Stimulated activated CD4-positive, alpha-beta T cell treated with anti-CD3 and anti-CD28 coated beads, TNF-alpha, amount 100 ng/mL, for 1 hour (primary cell): ENCODE data around the gene NFIX.

Experiments
- DNase-seq, 3 donors: peaks; one replicate each; pipeline ENCODE4 v3.0.0-alpha.2; 2020; ENCODE audit warnings: low read depth in 3 of 3, low spot score in 1 of 3

Gene NFIX

DNA sequence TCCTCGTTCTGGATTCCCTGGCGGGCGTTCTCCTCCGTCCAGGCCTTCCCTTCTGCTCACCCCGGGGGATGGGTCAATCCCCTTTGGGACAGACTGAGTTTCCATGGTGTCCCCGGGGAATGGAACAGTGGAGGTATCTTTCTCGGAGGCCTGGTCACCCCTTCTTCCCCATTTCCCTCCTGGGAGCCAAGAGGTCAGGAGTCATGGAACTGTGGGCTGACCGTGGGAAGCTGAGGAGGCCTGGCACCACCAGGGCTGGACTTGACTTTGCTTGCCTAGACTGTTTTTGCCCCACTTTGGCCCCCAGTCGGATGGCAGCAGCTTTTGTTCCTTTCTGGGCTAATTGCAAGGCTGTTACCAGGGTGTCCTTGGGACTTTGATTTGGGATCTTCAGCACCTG, 124.8 kb downstream of the NFIX start:
- no peak for DNase-seq

GRCh38 chr19:13120817-13121216, 125.5 kb downstream of the NFIX start:
- no peak for DNase-seq

DNA sequence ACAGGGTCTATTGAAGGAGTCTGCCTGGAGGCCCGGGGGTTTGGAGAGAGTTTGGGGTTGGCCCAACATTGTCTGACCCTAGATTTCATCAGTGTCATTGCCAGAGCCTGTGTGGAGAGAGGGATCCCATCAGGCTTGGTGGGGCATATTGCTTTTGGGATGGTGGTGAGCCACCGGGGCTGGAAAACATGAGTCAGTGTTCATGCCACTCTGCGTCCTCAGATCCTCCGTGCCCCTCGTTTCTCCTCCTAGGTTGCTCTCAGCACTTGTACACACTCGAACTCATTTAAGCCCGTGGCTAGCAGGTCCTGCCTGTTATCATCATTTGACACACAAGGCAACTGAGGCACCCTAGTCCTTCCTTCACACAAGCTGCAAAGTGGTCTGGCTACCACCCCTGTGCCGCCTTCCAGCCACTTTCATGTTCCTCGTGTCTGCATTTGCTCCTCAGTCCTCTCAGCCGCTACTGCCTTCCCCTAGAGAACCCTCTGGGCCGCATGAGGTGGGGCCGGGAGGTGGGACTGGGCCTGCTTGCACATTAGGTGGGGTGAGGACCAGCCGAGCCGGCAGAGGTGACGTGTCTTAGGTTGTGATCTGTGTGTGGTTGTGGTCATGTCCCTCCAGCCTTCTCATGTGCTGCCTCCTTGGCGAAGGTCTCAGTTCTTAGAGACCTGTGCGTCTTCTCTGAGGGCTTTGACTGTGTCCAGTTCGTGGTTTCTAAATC, 126.4 kb downstream of the NFIX start:
- no peak for DNase-seq

DNA sequence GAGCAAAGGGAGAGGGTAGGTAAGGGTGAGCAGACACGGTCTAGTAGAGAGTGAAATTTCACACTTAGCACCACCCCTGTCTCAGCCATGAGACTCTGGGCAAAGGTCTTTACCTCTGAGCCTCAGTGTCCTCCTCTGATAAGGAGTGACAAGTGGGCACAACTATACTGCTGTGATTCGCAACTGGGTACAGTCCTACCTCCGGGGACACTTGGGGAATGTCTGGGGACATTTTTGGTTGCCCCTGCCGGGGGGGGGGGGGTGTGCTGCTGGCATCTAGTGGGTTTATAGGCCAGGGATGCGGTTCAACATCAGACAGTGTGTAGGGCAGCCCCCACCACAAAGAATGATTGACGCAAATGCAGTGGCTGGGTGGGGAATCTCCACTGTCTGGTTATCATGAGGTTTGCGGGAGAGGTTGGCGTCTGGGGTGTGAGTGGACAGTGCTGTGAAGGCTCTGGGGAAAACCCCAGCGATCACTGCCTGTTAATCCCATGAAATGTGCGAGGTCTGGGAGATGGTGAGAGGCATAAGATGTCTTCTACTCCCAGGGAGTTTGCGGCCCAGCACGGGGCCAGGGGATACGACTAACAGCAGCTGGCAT, 127.1 kb downstream of the NFIX start:
- DNase-seq = no peak

GRCh38 chr19:13122980-13123957, 128.0 kb downstream of the NFIX start:
- no peak for DNase-seq

GRCh38 chr19:13127051-13127450, 131.8 kb downstream of the NFIX start:
- no peak for DNase-seq

GRCh38 chr19:13127811-13128575, 132.7 kb downstream of the NFIX start:
- DNase-seq = no peak

DNA sequence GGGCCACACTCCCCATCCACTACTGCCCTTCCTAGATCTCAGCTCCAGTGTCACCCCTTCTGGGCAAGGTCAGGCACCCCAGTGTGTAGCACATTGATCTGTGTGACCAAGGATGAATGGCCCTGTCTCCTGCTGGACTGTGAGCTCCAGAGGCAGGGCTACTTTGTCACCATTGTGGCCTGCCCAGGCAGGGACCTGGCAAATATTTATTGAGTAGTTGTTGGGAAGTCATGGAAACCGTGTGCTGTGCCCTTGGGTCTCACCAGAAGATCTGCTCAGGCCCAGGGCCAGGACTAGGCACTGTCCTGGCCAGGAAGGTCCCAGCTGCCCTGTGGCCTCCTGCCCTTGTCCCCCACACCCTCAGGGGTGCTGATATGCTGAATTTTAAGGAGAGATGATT, 133.3 kb downstream of the NFIX start:
- no peak for DNase-seq

DNA sequence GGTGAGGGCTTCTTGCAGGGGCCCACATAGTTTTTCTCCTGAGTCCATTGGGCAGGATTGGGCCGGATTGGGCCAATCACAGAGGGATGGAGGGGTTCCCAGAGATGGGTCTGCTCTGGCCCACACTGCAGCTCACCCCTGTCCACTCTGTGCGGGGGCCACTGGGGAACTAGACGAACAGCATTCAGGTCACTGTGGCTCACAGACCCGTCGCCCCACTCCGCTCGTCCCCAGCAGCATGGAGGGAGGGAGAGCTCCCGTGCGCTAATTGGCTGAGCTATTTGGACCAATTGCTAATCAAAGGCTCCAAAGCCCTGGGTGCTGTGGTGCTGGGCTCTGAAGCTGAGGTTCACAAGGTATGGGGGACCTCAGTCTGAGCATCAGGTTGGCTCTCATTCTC, 134.1 kb downstream of the NFIX start:
- DNase-seq = no peak

- no peak for DNase-seq
Observed at GRCh38 chr19:13130886-13131490, 135.7 kb downstream of the NFIX start.

DNA sequence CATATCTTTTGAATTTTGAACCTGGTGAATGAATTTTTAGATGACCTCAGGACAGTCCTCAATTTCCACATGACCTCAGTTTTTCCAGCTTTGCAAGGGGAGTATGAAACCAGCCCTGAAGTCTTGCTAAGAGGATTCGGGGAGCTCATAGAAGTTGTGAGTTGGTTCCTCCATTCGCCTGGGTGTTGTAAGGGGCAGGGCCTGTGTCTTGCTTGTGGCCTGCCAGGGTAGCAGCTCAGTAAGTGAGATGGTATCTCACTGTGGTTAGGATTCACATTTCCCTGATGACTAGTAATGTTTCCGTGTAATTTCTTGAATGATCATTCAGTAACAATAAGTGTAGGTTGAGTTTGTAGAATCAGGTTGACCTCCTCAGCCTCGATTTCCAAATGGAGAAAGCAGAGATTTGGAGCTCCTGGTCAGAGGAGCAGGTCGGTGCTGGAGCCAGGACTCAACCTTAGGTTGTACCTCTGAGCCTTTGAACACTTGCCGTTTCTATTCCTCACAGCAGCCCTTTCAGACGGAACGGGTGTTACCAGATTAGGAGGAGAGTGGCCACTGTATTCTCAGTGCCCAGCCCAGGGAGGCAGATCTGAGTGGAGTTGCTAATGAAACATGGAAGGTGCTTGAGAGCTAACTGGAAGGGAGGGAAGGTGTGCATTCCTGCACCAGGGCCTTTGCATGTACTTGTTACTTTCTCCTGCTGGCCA, 137.4 kb downstream of the NFIX start:
- no peak for DNase-seq

DNA sequence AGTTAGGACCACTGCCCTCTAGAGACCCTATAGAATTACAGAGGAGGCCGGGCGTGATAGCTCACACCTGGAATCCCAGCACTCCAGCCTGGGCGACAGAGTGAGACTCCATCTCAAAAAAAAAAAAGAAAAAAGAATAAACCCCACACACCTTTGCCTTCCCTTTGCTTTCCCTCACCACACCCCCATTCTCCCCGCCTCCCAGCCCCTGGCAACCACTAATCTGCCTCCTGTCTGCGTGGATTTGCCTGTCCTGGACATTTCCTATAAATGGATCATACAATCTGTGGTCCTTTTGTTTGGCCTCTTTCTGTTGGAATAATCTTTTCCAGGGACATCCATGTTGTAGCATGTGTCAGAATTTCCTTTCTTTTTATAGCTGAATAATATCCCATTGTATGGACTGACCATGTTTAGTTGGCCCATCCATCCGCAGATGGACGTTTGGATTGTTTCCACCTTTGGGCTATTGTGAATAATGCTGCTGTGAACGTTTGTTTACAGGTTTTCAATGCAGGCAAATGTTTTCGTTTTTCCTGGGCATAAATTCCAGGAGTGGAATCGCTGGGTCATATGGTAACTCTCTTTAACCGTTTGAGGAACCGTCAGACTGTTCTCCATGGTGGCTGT, 138.1 kb downstream of the NFIX start:
- no peak for DNase-seq

GRCh38 chr19:13134626-13135025, 139.4 kb downstream of the NFIX start:
- no peak for DNase-seq

GRCh38 chr19:13135068-13136062, 140.1 kb downstream of the NFIX start:
- DNase-seq = no peak

GRCh38 chr19:13137290-13137794, 142.1 kb downstream of the NFIX start:
- DNase-seq = no peak

- DNase-seq = no peak
Observed at GRCh38 chr19:13138171-13138915, 143.1 kb downstream of the NFIX start.

DNA sequence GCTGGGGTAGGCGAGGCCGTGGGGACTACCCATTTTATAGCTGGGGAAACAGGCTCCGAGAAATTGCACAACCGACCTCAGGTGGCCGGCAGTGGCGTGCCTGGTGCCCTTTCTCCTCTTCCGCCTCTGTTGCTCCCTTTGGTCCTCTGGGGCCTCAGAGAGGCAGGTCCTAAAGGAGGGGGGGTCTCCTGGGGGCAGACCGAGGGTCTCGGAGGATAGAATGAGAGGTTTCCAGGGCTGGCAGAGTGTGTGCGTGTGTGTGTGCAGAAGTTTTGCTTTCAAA, 143.6 kb downstream of the NFIX start:
- no peak for DNase-seq
